ENCODE measurements around the gene DAB1.

GRCh38 chr1:57131701-57132394, 292.0 kb downstream of the DAB1 start:
- no peak for TF ChIP-seq CTCF (IDR thresholded peaks at IDR 0.05 in 4 of 5, conservative IDR thresholded peaks at IDR 0.05 in 1 of 5)
- TF ChIP-seq POLR2A (IDR thresholded peaks at IDR 0.05) = no peak
